Measurements from ENCODE around the gene MAPK7.

- no peak for TF ChIP-seq YY1 (IDR thresholded peaks at IDR 0.05; ENCODE audit: low read depth, low read length)
- no peak for TF ChIP-seq FOXK2 (IDR thresholded peaks at IDR 0.05)
- TF ChIP-seq CBX3 (IDR thresholded peaks at IDR 0.05; ENCODE audit: borderline replicate concordance, low read depth), result no peak
- TF ChIP-seq MYC (IDR thresholded peaks at IDR 0.05; ENCODE audit: insufficient read depth, insufficient read length, insufficient replicate concordance, low read length, severe bottlenecking), result no peak
- TF ChIP-seq CEBPB (IDR thresholded peaks at IDR 0.05; ENCODE audit: borderline replicate concordance in 1 of 2, low read depth in 2 of 2, low read length in 2 of 2), result no peak
- TF ChIP-seq, protein P1, sequence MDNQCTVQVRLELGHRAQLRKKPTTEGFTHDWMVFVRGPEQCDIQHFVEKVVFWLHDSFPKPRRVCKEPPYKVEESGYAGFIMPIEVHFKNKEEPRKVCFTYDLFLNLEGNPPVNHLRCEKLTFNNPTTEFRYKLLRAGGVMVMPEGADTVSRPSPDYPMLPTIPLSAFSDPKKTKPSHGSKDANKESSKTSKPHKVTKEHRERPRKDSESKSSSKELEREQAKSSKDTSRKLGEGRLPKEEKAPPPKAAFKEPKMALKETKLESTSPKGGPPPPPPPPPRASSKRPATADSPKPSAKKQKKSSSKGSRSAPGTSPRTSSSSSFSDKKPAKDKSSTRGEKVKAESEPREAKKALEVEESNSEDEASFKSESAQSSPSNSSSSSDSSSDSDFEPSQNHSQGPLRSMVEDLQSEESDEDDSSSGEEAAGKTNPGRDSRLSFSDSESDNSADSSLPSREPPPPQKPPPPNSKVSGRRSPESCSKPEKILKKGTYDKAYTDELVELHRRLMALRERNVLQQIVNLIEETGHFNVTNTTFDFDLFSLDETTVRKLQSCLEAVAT (IDR thresholded peaks at IDR 0.05), result no peak
- TF ChIP-seq RELB (IDR thresholded peaks at IDR 0.05; ENCODE audit: low read depth), result no peak
- TF ChIP-seq, protein P2, sequence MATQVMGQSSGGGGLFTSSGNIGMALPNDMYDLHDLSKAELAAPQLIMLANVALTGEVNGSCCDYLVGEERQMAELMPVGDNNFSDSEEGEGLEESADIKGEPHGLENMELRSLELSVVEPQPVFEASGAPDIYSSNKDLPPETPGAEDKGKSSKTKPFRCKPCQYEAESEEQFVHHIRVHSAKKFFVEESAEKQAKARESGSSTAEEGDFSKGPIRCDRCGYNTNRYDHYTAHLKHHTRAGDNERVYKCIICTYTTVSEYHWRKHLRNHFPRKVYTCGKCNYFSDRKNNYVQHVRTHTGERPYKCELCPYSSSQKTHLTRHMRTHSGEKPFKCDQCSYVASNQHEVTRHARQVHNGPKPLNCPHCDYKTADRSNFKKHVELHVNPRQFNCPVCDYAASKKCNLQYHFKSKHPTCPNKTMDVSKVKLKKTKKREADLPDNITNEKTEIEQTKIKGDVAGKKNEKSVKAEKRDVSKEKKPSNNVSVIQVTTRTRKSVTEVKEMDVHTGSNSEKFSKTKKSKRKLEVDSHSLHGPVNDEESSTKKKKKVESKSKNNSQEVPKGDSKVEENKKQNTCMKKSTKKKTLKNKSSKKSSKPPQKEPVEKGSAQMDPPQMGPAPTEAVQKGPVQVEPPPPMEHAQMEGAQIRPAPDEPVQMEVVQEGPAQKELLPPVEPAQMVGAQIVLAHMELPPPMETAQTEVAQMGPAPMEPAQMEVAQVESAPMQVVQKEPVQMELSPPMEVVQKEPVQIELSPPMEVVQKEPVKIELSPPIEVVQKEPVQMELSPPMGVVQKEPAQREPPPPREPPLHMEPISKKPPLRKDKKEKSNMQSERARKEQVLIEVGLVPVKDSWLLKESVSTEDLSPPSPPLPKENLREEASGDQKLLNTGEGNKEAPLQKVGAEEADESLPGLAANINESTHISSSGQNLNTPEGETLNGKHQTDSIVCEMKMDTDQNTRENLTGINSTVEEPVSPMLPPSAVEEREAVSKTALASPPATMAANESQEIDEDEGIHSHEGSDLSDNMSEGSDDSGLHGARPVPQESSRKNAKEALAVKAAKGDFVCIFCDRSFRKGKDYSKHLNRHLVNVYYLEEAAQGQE (IDR thresholded peaks at IDR 0.05; ENCODE audit: low read depth, low read length), result no peak
- no peak for TF ChIP-seq KDM1A (IDR thresholded peaks at IDR 0.05; ENCODE audit: borderline replicate concordance)
- no peak for TF ChIP-seq ATF7 (IDR thresholded peaks at IDR 0.05; ENCODE audit: low read depth)
- TF ChIP-seq BACH1 (IDR thresholded peaks at IDR 0.05; ENCODE audit: borderline replicate concordance), result no peak
These were observed 45.2 kb upstream of the MAPK7 start for GRCh38 chr17:19333132-19333440.
